22Rv1 (cell line): ENCODE results near the gene LINS1.

Source experiments
- H3K27ac ChIP-seq: fragments of 450-650 bp; 2 replicates; pipeline ENCODE4 v1.5.1; 2017
- ZFX ChIP-seq: fragments of 450-650 bp; IDR thresholded peaks from 2 replicates; pipeline ENCODE4 v1.6.1; 2017; ENCODE audit warnings: antibody characterized with exemption, borderline replicate concordance
- TF ChIP-seq, protein P1 (sequence below): fragments of 450-650 bp; IDR thresholded peaks from 2 replicates; pipeline ENCODE4 v1.5.1; 2017; ENCODE audit warnings: mild to moderate bottlenecking

Gene LINS1

DNA sequence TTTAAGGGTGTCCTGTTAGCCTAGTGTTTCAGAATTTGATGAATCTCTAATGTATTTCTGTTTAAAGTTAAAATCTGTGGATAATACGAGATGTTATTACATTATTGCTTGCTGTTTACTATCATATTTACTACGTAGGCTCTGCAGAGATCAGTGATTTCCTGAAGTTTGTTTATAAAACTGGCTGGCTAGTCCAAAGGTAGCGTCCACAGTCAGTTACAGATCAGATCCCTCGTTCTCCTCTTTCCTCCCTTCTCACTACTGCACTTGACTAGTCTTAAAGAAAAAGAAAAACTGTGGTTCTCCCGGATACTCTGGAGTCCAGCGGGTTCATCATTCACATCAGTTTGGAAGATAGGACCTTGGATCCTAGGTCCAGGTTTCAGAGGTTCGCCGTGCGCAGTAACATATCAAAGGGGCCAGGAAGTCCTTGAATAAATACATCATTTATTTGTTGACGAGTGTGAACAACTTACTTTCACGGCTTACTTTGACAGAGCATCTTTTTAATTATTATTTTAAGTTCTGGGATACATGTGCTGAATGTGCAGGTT lies 36.3 kb upstream of the LINS1 start:
- no peak overlapping the region for H3K27ac ChIP-seq
- no peak for TF ChIP-seq ZFX
- TF ChIP-seq, protein P1, sequence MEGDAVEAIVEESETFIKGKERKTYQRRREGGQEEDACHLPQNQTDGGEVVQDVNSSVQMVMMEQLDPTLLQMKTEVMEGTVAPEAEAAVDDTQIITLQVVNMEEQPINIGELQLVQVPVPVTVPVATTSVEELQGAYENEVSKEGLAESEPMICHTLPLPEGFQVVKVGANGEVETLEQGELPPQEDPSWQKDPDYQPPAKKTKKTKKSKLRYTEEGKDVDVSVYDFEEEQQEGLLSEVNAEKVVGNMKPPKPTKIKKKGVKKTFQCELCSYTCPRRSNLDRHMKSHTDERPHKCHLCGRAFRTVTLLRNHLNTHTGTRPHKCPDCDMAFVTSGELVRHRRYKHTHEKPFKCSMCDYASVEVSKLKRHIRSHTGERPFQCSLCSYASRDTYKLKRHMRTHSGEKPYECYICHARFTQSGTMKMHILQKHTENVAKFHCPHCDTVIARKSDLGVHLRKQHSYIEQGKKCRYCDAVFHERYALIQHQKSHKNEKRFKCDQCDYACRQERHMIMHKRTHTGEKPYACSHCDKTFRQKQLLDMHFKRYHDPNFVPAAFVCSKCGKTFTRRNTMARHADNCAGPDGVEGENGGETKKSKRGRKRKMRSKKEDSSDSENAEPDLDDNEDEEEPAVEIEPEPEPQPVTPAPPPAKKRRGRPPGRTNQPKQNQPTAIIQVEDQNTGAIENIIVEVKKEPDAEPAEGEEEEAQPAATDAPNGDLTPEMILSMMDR = no peak

DNA sequence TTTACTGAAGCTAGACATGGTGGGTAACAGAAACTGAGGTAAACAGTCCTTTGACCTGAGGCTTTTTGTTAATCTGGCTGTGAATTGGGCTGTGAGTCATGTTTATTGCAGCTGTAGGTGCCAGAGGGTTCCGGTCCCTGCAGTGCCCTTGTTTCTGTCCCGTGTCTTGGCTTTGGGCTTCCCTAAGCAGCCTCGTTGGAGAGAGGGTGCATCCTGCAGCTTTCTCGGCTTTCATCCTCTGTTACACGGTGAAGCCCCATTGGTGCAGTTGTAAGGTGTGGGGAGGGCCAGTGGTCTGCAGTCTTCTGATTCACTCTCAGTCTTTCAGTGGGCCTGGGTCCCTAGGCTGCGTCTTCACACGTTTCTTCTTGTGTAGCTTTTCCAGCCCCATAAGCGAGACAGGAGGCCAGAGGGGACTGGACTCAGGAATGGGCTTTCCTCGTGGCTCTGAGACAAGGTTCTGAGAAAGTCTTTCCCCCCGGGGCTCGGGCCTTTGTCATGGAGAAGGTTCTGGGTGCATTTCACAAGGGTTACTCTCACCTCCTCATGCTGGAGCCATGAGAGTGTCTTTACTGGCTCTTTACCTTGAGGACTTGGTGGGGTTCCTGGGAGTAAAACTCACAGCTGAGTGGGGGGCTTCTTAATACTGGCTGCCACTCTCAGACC lies 33.6 kb upstream of the LINS1 start:
- no peak overlapping the region for H3K27ac ChIP-seq

DNA sequence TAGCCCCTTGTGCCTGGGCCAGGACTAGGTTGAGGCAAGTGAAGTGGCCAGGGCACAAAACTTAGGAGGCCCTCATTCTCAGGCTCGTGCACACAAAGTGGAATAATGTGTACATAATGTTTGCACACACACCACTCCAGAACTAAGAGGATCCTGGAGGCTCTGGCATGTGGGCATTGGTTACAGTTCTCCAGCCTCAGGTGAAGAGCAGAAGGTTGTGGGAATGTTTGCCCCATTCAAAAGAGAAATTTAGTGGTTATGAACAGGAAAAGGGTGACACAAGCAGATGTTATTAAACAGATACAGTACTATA lies 31.7 kb upstream of the LINS1 start:
- H3K27ac ChIP-seq = no peak overlapping the region
- TF ChIP-seq, protein P1 = no peak
- TF ChIP-seq ZFX = no peak

More for the DNA sequence above, 33.6 kb upstream of the LINS1 start:
- TF ChIP-seq, protein P1 = no peak
- TF ChIP-seq ZFX = no peak

DNA sequence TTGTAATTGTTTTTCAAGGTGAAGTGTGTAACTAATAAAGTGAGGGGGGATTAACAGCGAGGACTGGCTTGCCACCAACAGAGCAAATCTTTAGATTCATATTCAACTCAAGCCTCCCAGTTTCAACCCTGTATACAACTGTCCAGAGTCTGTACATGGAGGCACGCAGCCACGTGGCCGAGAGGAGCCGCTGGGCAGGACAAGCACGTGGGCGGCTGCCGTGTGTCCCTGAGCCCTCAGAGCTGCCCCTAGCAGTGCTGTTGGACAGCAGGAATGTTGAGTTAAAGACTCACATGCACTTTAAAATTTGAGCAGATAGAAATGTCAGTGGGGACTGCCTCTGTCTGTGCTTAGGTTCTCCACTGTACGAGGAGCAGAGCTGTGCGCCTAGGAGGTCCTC lies 29.8 kb upstream of the LINS1 start:
- no peak overlapping the region for H3K27ac ChIP-seq
- no peak for TF ChIP-seq ZFX
- TF ChIP-seq, protein P1 = no peak

DNA sequence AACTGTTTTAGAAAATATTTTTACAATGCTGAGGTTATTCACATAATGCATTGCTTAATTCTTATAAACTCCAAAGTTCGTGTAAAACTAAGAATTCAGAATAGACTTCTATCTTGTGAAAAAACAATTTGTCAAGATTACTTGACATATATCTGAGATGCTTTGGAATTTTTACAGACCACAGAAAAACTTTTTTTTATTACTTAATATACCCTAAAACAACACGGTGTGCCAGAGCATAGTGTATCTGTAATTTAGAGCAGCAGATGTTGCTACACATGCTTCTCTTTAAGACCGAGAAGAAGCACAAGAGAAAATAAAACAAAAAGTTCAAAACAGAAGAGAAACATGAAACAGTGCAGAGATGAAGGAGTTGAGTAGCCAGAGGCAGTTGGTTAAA lies 26.8 kb upstream of the LINS1 start:
- TF ChIP-seq, protein P1 = no peak
- no peak for TF ChIP-seq ZFX

DNA sequence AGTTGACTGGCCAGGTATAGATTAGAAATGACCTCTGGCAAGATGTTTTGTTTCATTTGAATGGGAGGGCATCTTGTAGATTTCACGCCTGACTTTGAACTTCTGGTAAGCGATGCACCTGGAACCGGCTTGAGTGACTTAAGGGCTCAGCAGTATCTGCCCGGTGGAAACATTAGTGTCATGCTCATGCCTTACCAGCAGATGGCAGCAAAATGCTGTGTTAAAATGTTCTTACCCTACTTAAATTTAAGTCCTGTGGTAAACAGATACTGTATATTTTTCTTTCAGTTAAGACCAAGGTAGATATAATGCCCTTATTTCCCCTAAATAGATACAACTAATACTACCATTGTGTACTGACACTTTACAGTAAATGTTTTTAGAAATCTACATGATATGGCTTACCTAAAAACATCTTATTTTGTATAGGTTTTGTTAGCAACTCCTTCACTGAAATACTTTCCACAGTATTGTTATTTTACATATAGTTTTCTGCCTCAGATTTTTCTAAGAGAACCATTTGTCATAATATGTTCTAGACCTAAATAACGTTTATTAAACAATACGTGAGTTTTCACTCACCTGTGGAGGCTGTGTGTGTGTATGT lies 25.9 kb upstream of the LINS1 start:
- TF ChIP-seq ZFX = no peak
- TF ChIP-seq, protein P1 = peak; percentile 80
- H3K27ac ChIP-seq = no peak overlapping the region

More for the DNA sequence above, 26.8 kb upstream of the LINS1 start:
- H3K27ac ChIP-seq = no peak overlapping the region

DNA sequence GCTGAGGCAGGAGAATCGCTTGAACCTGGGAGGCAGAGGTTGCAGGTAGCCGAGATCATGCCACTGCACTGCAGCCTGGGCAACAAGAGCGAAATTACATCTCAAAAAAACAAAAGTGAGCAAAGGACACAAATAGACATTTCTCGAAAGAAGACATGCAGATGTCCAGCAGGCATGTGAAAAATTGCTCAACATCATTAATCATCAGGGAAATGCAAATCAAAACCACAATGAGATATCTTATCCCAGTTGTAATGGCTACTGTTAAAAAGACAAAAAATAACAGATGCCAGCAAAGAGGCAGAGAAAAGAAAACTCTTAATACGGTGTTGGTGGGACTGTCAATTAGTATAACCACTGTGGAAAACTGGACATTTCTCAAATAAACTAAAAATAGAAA lies 21.3 kb upstream of the LINS1 start:
- no peak overlapping the region for H3K27ac ChIP-seq
- TF ChIP-seq, protein P1 = no peak
- no peak for TF ChIP-seq ZFX
